Hematopoietic multipotent progenitor cell treated with erythropoietin and hydrocortisone succinate and interleukin-3 and kit ligand, for 4 days (in vitro differentiated cells): ENCODE results near the gene FOXI1.

ENCODE experiments used
- DNase-seq: peaks from one replicate; pipeline ENCODE4 v3.0.0-alpha.2; 2015

Gene FOXI1

DNA sequence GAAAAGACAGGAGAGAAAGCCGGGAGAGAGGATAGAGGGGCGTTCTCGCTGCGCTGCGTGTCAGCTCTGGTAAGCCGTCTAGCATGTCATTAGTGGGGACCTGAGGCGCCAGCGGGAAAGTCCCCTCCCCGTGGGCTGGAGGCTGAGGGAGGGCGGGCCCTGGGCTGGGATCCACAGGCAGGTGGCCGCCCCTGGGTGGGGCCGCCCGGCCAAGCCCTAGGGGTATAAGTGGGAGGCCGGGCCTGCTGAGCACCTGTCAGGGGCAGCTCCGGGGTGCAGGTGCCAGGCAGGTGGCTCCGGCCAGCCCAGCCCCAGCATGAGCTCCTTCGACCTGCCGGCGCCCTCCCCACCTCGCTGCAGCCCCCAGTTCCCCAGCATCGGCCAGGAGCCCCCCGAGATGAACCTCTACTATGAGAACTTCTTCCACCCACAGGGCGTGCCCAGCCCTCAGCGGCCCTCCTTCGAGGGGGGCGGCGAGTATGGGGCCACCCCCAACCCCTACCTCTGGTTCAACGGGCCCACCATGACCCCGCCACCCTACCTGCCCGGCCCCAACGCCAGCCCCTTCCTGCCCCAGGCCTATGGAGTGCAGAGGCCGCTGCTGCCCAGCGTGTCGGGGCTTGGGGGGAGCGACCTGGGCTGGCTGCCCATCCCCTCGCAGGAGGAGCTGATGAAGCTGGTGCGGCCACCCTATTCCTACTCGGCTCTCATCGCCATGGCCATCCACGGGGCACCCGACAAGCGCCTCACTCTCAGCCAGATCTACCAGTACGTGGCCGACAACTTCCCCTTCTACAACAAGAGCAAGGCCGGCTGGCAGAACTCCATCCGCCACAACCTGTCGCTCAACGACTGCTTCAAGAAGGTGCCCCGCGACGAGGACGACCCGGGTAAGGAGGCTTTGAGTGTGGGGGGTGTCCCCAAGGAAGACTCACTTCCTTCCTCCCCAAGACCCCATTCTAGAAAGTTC is at the start of gene FOXI1:
FOXI1 (plus strand) TSS at position 256 of the 970 bp plus-strand sequence; CDS start at position 317, 61 bp downstream.
- peak; percentile 72 for DNase-seq

DNA sequence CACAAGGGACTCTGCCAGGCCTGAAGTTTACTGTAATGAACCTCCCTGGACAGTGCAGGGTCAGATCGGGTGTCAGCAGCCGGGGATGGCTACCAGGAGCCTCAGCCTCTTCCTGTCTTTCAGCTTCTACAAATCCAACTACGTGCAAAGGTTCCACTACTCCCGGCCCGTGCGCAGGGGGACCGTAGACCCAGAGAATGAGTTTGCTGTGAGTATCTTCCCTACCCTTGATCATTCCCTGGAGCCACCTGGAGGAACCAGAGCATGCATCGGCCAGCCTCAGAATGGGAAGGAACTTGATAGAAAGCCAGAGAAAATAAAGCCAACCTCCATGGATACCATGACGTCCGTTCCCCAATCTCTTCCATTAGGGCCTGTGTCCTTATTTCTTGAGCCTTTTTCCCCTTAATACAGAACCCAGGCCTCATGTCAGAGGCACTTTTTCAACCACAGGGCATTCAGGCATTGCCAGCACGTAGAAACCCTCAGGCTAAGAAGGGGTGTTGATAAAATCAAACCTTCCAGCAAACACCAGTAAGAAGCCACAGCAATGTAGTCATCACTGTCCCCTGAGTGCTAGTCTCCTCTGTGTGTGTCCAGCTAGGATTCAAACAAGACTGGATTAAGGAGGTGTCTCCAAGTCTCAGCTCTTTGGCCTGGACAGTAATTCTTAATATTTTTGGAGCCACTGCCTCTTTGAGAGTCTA is 49.0 kb upstream of the FOXI1 start:
- DNase-seq, result no peak

DNA sequence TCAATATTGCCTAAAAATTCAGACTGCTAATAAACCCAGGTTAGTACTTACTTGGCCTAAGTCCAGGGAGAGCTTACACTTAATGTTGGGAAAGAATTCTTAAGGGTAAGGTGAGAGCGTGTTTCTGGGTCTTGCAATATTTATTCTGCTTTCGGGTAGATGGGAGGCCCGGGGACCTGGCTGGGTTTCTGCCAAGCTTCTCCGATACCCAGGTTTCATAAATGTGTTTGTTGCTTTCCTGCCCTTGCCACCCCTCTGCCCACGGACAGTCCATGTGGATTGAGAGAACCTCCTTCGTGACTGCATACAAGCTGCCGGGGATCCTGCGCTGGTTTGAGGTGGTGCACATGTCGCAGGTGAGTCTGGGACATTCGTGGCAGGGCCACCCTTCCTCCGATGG is 48.4 kb upstream of the FOXI1 start:
- DNase-seq, result no peak

DNA sequence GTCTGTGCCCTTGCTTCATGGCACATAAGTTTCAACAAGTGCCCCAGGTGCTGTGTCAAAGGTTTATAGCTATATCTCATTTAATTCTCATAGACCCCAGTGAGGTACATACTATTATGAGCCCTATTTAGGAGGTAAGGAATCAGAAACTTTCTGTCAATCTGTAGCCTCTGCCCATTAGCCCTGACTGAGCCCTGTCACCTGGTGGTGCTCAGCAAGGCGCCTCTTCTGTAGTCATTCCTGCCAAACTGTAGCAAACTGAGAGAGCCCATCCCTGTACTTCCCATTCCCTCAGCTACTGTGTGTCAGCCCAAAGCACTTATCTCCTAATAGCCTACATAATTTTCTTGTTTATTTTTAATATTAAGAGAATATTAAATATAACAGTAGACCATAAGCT is 46.5 kb upstream of the FOXI1 start:
- DNase-seq, result no peak

DNA sequence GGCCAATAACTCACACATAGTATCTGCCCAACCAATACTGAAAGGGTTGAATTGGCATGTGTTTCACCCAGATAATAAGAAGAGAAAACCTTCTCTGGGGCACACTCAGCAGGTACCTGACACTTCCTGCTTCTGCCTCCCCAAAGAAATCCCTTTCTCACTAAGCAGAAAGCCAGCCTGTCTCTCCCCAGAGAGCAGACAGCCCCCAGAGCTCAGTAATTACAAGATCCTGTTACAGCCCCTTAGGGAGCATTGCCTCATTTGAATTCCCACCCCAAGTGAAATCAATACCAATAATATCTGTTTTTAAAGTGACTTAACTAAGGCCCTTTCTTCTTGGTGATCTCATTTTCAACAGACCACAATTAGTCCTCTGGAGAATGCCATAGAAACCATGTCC is 38.5 kb upstream of the FOXI1 start:
- DNase-seq, result no peak

DNA sequence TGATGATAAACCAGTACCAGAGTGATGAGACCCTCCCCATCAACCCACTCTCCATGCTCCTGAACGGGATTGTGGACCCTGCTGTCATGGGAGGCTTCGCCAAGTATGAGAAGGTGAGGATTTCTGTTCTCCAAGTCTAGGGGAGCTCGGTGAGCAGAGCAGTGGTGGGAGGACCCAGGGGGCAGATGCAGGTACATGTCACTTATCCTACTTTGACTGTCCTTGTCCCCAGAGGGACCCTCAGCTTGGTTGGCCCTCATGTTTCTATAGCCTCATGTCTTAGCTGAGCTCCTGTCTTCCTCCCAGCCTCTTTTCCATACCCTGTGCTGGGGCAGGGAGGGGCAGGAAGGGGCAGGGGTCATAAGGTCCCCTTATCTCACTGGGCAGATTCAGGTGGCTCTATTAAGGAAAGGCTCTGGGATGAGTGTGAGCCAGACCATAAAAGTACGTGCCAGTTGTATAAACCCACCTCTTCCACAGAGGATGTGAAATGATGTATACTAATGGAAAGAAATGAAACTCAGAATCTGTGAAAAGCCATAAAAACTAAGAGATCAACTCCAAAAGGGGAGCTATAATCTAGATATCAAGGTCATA is 38.0 kb upstream of the FOXI1 start:
- no peak for DNase-seq

DNA sequence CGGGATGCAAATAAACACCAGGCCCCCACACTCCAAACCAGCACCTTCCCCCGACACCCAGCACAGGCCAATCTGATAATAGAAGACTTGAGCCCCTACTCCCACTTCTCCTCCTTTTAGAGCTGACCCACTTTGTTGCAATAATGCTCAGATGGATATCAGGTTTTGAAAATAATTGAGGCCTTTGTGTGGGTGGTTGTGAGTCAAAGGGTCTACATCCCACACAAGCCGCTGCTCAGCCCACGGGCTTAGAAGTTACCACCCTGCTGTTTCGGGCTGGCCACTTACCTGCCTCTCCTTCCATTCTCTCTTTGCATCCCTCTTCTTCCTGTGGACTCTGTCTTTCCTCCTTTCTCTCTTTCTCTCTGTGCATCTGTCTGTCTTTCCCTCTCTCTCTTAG is 36.2 kb upstream of the FOXI1 start:
- DNase-seq, result no peak

DNA sequence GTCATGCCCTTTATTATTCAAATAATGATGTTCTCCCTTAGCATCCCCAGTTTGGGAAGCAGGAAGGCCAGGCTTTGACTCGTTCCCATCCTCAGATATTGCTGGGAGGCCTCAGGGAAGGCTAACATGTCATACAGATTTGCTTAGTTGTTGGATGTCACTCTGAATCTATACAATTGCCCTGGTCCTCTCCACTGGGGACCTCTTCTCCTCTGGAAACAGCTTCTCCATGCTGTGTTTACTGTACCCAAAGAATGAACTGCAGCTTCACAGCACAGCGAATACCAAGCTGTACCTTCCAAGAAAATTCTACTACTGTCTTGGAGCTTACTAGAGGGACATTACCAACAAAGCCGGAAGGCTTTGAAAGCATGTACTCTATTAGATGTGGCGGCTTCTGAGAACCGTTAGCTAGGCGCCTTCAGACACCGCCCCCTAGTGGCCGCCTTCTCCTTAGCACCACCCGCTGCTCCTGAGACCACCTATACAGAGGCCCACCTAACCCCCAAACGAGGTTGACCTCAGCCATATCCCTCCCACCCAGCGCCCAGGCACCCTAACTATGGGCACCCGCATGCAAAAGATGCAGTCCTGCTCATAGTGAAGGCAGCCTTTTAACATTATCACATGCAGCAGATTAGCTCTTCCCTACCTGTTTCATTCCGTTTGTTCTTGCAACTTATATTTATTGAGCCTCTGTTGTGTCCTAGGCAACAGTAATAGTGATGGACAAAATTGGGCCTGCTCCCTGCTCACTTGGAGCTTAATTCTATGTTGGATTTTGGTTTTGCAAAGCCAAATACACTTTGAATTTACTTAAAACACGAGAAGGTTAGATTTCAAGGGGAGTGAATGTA is 34.9 kb upstream of the FOXI1 start:
- peak; percentile 17 for DNase-seq

DNA sequence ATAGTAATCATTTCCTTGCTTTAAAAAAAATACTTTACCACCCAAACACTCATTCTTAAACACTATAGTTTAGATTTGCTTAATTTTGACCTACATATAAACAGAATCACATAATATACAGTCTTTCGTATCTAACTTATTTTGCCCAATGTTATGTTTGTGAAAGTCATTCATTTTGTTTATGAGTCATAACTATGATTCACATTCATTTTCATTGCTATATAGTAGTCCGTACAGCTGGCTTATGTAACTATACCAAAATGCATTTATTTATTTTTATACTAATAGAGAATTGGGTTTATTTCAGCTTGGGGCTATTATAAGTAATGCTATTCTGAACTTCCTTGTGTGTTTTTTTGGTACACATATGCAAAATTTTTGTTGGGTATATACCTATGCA is 33.9 kb upstream of the FOXI1 start:
- no peak for DNase-seq

DNA sequence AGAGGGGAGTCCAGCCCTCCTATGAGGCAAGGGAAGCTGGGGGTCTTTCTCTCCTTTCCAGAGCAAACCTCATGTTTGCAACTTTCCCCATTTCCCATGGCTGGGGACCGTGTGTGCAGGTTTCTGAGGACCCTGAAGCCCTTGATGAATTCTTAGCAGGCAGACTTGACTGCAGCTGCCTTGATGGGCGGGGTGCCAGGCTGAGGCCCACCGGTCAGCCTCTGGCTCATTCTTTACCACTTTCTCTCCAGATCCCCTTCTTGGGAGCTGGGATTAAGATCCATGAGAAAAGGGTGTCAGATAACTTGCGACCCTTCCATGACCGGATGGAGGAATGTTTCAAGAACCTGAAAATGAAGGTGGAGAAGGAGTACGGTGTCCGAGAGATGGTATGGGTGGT is 30.0 kb upstream of the FOXI1 start:
- no peak for DNase-seq

DNA sequence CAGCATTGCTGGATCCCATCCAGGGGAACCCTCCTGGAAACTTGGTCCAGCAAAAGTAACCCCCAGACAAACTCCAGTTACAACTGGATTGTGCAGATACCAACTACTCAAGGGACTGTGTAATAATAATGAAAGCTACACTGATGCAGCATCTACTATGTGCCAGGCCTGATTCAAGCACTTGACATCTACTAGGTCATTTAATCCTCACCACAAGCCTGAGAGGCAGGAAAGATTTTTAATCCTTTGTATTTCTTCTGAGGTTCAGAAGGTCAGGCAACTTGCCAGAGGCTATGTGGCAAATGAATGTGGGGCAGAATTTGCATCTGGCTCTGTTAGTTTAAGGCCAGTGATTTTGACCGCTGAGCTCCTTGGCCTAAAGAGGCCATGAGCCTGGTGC is 29.5 kb upstream of the FOXI1 start:
- no peak for DNase-seq

DNA sequence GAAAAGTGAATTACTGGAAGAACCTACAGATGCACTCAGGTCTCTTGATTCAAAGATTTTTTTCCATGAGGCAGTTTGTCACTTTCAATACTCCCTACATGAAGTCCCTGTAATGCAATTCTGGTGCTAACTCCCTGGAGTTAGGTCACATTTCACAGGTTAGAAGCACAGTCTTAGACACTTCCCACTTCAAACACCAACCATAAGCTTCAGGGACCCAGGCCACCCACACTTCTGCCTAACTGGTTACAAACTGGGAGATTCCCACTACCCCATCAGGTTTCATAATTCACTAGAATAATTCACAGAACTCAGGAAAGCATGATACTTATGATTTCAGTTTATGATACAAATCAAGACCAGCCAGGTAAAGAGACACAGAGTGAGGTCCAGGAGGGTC is 29.0 kb upstream of the FOXI1 start:
- no peak for DNase-seq

DNA sequence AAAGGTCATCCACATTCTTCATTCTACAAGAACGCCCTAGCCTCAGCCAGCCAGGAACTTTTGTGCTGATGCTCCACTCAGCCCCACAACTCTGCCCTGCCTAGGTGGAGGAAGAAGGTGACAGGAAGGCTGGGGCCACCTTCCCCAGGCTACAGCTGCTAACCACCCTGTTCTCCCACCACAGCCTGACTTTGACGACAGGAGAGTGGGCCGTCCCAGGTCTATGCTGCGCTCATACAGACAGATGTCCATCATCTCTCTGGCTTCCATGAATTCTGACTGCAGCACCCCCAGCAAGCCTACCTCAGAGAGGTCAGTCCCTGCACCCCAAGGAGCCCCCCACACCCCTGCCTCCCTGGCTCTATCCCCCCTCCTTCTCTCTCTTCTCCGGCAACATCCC is 28.2 kb upstream of the FOXI1 start:
- DNase-seq, result no peak

DNA sequence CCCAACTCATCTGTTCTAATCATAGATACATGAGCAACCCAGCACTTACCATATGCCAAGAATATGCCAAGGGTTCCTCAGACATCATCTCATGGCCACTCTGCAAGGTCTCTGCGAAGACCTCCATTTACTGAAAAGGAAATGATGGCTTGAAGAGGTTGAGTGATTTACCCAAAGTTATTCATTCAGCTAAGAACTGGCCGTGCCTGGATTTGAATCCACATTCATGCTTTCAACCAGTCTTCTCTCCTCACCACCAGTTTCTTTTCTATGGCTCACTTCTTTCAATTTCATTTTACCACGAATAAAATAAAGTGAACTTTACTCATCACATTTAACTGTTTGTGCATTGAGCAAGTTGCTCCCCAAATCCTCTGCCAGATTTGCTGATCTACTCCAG is 27.2 kb upstream of the FOXI1 start:
- DNase-seq, result no peak

DNA sequence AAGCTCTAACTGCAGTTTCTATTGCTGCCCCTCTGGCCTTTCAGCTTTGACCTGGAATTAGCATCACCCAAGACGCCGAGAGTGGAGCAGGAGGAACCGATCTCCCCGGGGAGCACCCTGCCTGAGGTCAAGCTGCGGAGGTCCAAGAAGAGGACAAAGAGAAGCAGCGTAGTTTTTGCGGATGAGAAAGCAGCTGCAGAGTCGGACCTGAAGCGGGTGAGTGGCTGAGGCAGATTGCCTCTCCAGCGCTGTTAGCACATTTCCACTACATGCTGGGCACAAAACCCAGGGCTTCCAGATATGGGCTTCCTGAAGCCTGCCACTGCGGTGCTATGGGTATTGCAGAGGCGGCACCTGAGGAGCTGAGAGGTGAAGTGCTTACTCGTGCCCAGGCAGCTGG is 26.8 kb upstream of the FOXI1 start:
- no peak for DNase-seq

DNA sequence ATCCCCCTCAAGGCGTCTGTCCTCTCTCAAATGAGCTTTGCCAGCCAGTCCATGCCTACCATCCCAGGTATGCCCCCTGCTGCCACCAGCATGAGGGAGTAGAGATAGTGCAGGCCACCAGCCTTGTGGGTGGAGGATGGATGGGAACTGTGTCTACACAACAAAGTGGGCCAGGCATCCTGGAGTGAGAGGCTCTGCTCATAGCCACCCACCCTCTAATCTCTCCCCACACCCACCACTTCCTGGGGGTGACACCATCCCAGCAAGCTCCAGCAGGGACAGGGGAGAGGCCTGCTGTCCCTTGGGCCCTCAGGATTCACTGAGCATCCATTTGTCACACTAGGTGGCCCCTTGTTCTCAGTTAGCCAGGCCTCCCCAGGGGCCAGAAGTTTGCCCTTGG is 25.5 kb upstream of the FOXI1 start:
- no peak for DNase-seq

DNA sequence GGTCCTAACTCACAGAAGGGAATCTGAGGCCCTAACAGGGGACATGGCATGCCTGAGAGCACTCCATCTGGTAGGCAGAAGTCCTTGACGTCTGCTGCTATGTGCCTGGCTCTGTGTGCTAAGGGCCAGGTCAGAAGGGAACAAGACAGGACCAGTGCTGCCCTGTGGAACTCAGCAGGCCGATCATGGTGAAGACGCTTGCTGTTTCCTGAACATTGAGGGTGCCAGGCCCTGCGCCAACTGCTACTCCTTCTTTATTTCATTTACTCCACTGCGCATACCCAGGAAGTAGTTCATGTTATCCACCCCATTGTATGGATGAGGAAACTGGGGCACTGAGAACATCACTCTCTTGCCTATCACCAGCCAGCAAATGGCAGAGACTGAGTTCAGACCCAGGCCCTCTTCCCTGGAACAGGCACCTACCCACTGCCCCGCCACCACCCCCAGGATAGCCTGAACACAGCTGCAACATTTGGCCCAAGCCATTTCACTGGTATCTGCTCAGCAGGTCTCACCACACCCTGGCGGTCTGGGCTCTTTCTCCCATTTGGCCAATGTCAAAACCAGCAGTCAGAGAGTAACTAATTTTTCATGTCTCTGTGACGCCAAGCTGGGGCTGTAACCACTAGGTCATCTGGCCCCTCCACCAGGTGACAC is 24.8 kb upstream of the FOXI1 start:
- no peak for DNase-seq

DNA sequence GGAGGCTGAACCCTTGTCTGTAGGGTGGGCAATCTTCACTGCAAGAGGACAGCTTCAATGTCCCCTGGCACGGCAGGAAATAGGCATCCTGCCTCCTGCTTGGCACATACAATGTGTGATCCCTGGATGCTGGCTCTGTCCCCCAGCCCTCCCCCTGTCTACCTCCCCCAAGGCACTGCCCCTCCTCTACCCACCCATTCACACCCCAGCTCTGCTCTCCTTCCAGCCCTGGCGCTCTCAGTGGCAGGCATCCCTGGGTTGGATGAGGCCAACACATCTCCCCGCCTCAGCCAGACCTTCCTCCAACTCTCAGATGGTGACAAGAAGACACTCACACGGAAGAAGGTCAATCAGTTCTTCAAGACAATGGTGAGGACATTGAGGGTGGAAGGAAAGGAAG is 24.1 kb upstream of the FOXI1 start:
- DNase-seq, result no peak

DNA sequence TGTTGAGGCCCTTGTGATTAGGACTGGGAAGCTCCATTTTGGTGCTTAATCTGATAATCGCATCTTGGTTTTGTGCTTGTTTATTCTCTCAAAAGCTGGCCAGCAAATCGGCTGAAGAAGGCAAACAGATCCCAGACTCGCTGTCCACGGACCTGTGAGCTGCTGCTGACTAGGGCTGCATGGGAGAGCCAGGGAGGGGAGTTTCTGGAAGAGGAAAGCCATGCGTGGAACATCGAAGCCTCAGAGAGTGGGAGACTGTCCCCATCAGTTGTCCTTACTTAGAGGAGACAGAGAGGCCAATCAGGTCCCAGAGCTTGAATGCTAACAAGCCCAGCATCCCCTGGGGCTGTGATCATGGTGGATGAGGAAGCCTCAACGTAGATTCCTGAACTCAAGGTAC is 23.0 kb upstream of the FOXI1 start:
- DNase-seq, result no peak

DNA sequence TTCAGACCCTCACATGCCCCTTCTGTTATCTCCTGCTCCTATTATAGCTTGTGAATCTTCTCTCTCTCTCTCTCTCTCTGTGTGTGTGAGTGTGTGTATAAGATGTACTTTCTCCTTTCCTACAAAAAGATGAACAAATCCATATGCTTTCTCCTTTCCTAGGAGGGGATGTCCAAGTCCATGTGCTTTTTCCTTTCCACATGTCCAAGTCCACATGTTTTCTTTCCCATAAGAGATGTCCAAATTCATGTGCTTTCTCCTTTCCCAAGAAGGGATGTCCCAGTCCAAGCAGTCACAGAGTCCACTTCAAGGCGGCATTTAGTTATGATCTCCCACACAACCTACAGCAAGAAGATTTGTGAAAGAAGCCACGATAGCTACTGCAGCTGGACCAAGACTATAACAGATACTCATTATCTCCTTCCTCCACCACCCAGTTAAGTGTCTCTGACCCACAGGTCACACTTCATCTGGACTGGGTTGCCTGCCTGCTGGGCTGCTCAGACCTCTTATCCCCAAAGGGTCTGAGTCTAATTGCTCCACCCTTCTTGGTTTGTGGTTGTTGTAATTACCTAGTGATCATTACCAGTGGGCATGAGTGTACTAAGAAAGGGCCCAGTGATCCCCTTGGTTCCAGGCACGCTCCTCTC is 18.4 kb upstream of the FOXI1 start:
- DNase-seq, result peak; percentile 13

DNA sequence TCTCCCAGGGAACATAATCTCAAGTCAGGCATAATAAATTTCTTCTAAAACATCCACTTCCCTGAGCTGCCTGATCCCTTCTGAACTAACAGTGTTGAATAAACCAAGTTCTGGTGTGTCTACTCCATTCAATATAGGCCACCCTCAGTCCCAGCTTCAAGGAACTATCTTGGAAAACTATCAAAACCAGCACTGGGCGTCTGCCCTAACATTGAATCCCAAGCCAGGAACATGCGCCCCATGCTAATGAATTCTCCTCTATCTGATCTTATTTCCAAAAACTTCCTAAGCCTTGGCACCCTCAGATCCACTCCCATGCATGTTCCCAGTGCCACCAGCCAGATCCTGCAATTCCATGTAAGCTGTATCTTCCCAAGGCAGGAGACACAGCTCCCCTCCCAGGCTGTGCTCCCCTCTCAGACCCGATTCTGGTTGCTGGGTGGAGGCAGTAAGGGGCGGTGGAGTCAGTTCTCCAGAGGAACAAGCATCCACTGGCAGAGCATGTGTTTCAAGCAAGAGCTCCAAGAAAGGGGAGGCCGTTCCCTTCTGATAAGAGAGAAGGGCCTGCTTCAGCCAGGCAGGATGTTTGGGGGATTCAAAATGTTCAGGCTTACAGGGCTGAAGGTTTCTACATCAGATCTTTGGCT is 13.1 kb upstream of the FOXI1 start:
- DNase-seq, result peak; percentile 37
